Activated T-cell treated with anti-CD3 and anti-CD28 coated beads for 48 hours (primary cell): ENCODE results near the gene ATXN2.
"Not testable (repeated sequence)": the region's sequence is repeated elsewhere in the genome, so short reads cannot be mapped to it uniquely, and the experiment has no call there.

ENCODE experiments used
- DNase-seq: peaks from one replicate; pipeline ENCODE4 v3.0.0-alpha.2; 2020; ENCODE audit warnings: low read depth

Gene ATXN2, protein sequence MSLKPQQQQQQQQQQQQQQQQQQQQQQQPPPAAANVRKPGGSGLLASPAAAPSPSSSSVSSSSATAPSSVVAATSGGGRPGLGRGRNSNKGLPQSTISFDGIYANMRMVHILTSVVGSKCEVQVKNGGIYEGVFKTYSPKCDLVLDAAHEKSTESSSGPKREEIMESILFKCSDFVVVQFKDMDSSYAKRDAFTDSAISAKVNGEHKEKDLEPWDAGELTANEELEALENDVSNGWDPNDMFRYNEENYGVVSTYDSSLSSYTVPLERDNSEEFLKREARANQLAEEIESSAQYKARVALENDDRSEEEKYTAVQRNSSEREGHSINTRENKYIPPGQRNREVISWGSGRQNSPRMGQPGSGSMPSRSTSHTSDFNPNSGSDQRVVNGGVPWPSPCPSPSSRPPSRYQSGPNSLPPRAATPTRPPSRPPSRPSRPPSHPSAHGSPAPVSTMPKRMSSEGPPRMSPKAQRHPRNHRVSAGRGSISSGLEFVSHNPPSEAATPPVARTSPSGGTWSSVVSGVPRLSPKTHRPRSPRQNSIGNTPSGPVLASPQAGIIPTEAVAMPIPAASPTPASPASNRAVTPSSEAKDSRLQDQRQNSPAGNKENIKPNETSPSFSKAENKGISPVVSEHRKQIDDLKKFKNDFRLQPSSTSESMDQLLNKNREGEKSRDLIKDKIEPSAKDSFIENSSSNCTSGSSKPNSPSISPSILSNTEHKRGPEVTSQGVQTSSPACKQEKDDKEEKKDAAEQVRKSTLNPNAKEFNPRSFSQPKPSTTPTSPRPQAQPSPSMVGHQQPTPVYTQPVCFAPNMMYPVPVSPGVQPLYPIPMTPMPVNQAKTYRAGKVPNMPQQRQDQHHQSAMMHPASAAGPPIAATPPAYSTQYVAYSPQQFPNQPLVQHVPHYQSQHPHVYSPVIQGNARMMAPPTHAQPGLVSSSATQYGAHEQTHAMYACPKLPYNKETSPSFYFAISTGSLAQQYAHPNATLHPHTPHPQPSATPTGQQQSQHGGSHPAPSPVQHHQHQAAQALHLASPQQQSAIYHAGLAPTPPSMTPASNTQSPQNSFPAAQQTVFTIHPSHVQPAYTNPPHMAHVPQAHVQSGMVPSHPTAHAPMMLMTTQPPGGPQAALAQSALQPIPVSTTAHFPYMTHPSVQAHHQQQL

DNA sequence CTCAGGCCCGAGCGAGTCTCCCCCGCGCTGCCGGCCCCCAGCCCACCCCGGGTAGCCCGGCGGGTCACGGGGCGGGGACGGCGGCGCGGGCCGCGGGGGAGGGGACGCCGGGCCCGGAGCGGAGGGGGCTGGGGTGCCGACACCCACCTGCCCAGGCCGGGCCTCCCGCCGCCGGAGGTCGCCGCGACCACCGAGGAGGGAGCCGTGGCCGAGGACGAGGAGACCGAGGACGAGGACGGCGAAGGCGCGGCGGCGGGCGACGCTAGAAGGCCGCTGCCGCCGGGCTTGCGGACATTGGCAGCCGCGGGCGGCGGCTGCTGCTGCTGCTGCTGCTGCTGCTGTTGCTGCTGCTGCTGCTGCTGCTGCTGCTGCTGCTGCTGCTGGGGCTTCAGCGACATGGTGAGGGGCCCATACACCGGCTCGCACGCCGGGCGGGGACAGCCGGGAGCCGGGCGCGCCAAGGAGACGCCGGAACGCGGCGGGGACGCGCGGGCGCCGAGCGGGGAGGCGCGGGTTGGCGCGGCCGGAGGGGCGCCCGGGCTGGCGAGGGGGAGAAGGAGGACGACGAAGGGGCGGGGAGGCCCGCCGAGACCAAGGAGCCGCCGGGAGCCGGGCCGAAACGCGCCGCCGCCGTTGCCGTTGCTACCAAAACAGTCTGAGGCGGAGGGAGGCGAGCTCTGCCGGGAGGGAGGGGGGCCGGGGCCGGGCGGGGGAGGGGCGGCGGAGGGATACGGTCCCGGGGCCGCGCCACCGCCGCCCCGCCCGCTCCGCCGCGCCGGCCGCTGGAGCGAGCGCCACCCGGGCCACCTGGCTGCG, at the start of gene ATXN2:
Gene ATXN2, minus strand, starts transcription at position 679 of the 816 bp plus-strand sequence. Its CDS starts 281 bp downstream, at position 398.
- no peak for DNase-seq

DNA sequence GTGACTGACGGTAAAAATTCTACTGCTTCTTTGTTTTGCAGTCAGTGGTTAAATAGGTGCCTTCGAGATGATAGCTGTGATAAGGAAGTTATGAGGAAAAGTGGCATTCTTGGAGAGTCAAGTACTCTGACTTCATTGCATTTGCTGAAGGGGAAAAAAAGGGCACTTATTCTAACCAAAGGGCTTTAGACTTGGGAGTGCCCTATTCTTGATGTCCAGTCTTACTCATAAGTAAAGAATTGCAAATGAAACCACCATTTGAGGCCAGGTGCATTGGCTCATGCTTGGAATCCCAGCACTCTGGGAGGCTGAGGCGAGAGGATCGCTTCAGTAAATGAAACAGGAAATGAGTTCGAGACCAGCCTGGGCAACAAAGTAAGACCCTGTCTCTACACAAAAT, 46.3 kb upstream of the ATXN2 start:
- no peak for DNase-seq

DNA sequence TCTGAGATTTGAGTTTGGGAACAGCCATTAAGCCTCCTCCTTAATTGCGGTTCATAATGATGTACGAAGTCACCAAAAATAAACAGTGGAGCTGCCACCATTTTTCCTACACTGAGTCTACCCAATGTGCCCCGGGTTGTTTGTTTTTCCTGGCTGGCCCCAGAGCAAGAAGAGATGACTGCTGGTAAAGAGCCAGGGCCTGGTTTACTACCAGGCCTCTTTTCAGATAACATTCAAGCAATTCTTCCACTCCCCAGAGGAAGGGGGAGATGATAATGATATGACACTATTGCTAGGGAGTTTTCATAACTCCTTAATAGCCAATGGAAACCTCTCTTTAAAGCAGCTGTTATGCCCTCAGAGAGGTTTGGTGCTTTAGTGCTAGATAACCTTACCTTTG, 44.3 kb upstream of the ATXN2 start:
- DNase-seq = no peak

DNA sequence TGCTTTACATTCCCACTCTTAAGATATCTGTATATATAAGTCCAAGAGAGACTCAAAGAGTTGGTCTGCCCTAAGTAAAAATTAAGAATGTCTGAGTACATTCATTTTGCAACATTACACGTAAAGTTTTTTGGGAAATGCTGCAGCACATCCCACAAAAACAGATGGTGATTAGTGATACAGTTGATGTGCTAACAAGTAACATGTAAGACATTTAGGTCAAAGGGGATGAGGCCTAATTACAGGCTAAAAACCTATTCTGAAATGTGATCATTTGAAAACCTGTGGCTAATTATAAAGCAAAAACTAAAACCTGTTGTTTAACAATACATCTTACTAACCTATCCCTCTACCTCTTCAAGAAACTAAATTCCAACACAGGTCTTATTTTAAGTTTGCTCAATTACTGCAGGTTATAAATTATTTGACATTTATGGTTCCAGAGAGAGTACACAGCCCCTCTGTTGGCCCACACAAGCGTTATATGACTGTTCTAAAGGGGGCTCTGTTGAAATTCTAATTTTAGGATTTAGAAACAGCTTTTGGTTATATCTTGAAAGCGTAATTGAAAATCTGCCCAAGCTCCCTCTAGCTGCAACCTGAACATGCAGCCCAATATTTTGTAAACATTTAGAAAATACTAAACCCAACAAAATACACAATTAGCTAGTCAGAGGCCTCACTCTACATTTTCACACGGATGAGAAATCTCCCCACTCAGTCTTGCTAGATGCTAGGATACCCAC, 43.7 kb upstream of the ATXN2 start:
- no peak for DNase-seq

DNA sequence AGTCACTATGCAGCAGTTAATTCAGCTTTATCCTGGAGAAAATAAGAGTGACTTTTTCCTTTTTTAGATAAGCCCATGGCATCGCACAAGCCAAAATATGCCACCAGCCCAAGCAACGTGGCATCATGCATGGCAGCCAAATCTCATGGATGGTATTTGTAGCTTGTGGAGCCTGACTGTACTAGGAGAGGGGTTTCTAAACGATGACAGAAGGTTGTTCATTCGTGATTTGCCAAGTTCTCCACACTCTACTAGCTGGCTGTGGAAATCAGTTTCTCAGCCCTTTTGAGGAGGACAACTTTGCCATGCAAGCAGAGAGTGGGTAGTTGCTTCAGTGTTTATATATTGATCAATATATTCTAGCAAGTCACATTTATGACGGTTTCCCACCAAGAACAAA, 41.4 kb upstream of the ATXN2 start:
- DNase-seq = no peak

DNA sequence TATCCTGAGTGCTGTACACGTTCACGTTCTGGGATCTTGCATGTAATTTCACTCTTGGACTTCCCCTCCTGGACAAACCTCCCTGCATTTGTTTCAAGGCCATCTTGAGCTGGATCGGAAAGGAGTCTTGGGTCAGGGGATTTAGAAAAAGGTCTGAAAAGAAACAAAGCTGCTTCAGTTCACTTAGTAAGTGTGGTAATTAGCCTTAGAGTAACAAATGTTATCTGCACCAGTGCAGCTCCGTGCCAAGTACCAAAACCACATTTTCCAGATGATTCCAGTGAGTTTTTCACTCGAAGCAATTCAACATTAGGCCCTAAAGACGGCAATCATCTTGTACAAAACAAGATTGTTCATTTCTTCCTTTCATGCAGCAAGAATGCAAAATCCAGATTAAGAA, 39.4 kb upstream of the ATXN2 start:
- DNase-seq = no peak

DNA sequence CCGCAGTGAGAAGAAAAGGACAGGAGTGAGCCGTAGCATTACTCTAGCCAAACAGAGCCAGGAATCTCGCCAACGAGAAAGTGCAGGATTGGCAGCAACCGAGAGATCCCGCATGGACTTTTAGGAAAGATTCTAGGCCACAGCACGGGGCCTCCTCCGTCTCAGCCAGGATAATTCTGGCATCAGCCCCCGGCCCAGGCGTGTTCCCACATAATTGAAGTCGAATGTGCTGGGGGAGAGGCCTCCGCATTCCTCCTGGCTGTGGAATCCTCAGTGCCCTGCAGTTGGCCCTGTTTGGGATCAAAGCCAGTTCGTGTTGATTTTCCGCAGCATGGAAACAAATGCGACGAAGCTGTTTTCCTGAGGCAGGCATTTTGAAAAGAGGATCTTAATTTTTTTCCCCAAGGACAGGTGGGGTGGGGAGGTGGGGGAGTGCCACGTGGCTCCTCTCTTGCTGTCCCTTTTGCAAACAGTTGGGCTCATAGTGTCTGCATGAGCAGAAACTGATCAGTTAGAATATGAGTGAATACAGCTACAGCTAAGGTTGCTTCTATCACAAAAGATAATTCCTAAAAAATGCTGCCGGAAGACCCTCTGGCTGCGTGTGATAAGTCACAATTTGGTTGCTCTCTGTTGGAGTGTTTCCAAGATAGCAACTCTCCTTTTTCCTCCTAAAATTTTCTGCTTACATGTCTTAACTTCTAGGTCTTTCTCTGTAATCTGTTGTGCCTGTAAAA, 37.3 kb upstream of the ATXN2 start:
- no peak for DNase-seq

DNA sequence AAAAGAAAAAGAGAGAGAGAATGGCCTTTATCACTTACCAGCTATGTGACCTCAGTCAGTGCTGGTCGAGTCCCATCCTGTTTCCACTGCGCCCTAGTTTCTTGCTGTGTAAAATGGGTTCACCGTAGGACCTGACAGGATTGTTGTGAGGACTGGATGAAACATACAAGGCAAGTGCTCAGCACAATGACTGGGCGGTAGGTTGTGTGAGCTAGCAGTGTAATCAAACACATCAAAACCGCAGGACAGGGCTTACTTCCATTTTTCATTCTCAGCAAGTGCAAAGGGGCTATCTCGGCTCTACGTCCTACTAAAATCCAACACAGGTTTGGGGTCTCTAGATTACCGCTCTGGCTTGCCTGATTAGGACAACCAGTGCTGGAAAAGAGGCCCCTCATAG, 36.4 kb upstream of the ATXN2 start:
- no peak for DNase-seq

DNA sequence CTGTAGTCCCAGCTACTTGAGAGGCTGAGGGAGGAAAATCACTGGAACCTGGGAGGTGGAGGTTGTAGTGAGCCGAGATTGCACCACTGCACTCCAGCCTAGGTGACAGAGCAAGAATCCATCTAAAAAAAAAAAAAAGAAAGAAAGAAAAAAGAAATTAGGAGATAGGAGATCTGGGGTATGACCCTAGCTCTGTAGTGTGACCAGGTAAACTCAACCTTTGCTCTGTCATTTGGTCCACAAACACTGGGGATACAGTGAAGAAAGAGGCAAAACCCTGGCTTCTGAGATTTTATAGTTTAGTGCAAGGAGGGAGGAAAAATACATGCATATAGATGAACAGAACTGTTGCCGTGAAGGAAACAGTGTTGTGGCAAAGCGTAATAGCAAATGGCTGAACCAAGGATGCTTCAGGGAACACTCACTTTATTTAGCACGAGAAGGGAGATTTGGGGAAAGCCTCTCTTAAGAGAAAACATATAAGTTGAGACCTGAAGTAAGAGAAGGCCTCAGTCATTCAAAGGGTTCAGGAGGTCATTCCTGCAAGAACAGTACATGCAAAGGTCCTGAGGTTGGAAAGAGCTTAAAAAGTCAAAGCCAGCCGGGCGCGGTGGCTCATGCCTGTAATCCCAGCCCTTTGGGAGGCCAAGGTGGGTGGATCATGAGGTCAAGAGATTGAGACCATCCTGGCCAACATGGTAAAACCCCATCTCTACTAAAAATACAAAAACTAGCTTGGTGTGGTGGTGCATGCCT, 29.6 kb upstream of the ATXN2 start:
- no peak for DNase-seq

DNA sequence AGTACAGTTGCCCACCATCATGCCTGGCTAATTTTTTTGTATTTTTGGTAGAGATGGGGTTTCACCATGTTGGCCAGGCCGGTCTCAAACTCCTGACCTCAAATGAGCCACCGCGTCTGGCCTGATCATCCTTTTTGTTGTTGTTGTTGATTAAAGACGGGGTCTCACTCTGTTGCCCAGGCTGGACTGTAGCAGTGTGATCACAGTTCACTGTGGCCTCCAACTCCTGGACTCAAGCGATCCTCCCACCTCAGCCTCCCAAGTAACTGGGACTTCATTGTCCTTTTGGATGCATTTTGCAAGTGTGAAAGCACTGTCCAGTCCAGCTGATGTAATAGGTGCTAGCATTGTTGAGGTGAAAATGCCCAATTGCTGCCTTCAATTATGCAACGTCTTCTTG, 27.1 kb upstream of the ATXN2 start:
- DNase-seq = no peak

DNA sequence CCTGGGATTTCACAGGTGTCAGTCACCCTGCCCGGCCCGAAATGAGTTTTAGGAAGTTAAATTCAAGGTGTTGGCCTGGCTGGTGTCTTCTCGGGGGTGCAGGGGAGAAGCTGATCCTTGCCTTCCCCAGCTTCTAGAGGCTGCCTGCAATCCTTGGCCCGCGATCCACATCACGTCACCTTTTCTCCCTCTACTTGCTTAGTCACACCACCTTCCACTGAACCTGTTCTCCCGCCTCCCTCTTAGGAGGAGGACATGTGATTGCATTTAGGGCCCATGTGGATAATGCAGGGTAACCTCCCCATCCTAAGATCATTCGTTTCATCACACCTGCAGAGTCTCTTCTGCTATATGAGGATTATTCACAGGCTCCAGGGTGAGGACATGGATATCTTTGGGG, 25.4 kb upstream of the ATXN2 start:
- DNase-seq = no peak

DNA sequence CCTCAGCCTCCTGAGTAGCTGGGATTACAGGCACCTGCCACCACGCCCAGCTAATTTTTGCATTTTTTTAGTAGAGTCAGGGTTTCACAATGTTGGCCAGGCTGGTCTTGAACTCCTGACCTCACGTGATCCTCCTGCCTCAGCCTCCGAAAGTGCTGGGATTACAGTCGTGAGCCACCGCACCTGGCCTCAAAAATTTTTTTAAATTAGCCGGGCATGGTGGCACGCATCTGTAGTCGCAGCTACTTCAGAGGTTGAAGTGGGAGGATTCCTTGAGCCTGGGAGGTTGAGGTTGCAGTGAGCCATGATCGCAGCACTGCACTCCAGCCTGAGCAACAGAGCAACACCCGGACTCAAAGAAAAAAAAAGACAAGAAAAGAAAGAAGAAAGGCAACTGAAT, 18.7 kb upstream of the ATXN2 start:
- DNase-seq = not testable (repeated sequence)

DNA sequence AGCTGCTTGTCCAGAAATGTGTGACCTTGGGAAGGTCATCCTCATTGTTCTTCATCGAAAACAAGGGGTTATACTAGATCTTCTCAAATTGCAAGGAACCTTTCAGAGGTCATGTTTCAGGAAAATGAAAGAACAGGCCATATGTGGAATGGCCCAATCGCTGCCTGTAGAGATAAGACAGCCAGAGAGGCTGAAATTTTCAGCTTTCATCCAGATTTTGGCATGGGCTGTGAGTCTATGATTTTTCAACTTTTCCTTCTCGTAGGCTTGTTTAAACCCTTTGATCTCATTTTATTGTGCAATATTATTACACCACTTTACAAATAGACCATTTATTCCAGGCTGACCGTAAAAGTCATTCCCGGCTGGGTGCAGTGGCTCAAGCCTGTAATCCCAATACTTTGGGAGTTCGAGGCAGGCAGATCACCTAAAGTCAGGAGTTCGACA, 17.1 kb upstream of the ATXN2 start:
- no peak for DNase-seq

DNA sequence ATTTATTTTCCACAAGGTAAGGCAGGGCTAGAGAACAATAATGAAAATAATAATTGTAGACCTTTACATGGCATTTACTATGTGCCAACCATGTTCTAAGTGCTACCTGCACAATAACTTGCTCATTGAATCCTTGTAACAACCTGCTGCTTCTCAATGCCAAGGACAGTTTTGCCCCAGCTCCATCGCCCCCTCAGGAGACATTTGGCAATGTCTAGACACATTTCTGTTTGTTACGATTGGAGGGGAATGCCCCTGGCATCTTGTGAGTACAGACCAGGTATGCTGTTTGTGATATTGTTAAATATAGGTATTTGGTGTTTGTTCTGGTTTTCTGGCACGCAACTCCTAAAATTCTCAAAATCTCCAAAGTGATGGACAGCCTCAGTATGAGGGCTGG, 8.1 kb upstream of the ATXN2 start:
- DNase-seq = no peak

DNA sequence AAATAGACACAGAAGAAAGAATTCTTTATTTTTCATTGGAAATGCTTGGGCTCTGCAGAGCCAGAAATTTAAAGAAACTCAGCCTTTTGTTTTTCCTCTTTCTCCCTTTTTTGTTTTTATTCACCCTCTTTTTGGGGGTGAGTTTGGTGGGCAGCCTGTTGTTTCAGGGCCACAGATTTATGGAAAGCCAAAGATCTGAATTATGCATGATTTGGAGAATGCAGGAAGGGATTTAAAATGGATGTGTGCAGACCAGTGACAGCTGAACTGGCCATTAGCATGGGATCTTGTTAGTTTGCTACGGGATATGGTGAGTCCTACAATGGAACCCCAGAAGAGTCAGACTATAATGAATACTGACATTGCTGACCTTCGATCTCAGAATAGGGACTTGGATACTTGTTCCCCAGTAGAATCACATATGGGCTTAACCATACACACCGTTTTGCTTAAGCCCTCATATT, 7.7 kb upstream of the ATXN2 start:
- no peak for DNase-seq

DNA sequence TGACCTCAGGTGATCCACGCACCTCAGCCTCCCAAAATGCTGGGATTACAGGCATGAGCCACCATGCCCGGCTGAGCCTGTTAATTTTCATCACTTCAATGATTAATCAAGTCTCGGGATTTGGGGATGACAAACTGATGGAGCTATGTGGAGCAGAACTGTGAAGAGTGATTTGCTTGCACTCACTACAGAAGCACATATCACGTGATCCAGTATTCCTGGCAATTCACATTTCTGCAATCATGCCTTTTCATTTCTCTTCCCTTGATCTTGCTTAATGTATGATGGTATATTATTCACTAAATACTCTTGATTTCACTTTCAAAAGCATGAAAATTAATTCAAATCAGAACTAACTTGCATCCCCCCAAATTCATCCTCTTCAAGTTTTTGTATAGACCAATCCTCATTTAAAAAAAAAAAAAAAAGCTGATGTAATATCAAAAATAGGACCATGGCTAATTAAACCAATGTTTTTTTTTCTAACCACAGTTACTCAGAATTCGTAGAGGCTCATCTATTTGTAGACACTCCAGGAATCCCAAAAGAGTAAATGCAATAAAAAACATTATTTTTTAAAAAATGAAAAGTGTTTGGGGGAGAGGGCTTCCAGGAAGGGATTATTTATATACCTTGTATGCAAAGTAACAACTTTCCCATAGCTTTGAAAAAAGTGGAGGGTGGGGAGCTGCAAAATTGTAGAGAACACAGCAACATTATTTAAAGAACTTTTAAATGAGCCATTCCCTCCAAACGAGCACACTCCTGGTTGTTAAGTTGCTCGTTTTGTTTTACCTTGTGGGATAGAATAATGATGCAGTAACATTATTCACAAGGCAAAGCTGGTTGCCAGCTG, 7.0 kb upstream of the ATXN2 start:
- DNase-seq = no peak

DNA sequence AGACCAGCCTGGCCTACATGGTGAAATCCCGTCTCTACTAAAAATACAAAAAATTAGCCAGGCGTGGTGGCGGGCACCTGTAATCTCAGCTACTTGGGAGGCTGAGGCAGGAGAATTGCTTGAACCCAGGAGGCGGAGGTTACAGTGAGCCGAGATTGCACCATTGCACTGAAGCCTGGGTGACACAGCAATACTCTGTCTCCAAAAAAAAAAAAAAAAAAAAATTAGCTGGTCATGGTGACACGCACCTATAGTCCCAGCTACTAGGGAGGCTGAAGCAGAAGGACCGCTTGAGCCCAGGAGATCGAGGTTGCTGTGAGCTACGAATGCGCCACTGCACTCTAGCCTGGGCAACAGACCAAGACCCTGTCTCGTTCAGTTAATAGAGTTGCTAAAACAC, 3.7 kb upstream of the ATXN2 start:
- DNase-seq = not testable (repeated sequence)

DNA sequence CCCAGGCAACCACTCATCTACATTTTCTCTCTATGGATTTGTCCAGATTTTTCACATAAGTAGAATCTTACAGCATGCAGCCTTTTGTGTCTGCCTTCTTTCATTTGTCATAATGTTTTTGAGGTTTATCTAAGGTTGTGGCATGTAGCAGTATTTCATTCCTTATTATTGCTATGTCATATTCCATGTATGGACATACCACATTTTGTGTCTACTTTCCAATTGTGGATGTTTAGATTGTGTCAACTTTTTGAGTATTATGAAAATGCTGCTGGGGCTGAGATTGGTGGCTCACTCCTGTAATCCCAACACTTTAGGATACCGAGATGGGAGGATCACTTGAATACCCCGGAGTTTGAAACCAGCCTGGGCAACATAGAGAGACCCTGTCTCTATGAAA, 3.2 kb upstream of the ATXN2 start:
- no peak for DNase-seq
